GM12873 (cell line): Measurements from ENCODE around the gene CHRNA5.

Source experiments
- CTCF ChIP-seq: IDR thresholded peaks from 2 replicates; pipeline ENCODE4 v1.5.1; 2012; ENCODE audit warnings: low read depth, mild to moderate bottlenecking, moderate library complexity, low read length, control low read depth; ENCODE audit not compliant: insufficient read depth; ENCODE audit errors: missing control alignments

Gene CHRNA5

DNA sequence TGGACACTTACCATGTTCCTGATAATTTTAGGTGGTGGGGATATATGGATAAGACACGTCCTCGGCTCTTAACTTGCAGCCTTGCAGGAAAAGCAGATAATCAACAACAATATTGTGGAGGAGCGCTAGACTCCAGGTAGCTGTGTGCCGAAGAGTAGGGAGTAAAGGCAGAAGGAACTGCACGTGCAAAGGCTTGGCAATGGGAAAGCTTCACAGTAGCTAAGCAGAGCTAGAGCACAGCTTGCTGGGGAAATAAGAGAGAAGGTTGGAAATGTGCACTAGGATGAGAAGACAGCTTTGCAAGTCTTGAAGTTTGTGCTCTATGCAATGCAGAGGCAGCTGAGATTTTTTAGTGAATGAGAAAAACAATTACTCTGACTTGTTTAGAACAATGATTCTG is 12.7 kb upstream of the CHRNA5 start:
- TF ChIP-seq CTCF = no peak

- no peak for TF ChIP-seq CTCF
Measured at GRCh38 chr15:78561490-78561889, 3.8 kb upstream of the CHRNA5 start.

DNA sequence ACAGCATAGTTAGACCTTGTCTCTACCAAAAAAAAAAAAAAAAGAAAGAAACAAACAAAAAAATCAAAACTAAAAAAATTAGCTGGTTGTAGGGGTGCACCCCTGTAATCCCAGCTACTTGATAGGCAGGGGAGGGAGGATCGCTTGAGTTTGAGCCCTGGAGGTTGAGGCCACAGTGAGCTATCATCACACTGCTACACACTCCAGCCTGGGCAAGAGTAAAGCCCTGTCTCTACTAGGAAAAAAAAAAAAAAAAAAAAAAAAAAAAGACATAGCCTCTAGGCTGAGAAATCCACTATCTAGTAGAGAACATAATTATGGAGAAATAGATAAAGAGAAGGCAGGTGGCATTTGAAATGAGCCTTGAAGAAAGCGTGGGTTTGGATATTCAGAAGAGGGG is 2.2 kb upstream of the CHRNA5 start:
- TF ChIP-seq CTCF = no peak

DNA sequence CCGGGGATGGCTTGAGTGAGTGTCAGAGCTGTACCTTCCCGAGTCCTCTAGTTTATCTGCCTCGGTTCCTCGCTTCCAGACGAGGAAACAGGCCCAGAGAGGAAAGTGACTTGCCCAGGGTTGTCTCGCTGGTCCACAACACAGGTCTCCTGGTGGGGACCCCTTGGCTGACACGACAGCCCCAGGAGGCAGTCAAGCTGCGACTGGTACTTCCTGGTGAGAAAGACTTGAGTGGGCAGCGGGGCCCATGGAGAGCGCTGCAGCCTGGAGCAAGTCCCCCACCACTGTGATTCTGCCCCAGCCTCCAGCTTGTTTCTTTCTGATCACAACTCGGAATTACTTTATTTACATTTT is 600 bp upstream of the CHRNA5 start:
- TF ChIP-seq CTCF = no peak

DNA sequence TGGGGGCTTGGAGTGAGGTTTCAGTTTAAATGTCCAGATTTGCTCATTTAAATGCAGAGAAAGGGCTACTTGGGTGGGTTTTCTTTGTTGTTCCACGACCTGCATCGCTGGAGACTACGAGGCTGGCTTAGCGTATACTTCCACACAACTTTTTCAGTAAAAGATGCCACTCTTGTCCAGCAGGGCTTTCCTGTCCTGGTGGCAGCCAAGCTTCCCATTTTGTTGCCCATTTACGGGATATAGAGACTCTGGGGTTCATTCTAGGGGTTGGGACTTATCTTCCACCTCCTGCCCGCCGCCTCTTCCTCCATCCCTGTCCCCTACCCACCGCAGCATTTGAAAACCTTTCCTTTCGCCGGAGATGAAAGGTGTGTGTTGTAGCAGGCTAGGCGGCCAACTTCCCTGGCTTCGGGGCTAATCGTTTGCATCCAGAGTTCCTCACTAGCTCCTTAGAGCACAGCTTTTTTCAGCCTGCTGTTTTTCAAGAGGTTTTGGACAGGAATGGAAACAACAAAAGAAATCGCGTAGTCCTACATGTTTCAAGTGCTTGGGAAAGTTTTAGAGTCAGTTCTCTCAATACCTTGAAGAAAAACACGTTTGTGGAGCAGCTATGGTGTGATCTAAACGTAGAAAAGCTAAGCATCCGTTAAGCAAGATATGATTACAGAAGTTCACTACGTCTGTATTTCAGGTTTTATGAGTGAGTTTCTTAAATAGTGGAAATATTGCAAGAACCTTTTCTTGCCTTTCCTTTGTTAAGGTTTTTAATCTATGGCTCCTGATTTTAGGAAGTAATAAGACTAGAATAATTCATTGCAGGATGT is 843 bp downstream of the CHRNA5 start:
- no peak for TF ChIP-seq CTCF

GRCh38 chr15:78567531-78567930 is 2.2 kb downstream of the CHRNA5 start:
- TF ChIP-seq CTCF = no peak

- TF ChIP-seq CTCF = no peak
Measured at GRCh38 chr15:78570710-78571109, 5.4 kb downstream of the CHRNA5 start.
